HG03354 (cell line): ENCODE data around the gene RNF10.
"Not testable (repeated sequence)": the region's sequence is repeated elsewhere in the genome, so short reads cannot be mapped to it uniquely, and the experiment has no call there.

ENCODE experiments used
- ATAC-seq: cut with Tn5 transposase; IDR thresholded peaks from one replicate; pipeline ENCODE4 v1.9.1; 2021; ENCODE audit warnings: mild to moderate bottlenecking; ENCODE audit not compliant: unreplicated experiment, poor library complexity, severe bottlenecking

The RNF10 gene

GRCh38 chr12:120522568-120522967 is 11.6 kb upstream of the RNF10 start:
- ATAC-seq, result no peak

DNA sequence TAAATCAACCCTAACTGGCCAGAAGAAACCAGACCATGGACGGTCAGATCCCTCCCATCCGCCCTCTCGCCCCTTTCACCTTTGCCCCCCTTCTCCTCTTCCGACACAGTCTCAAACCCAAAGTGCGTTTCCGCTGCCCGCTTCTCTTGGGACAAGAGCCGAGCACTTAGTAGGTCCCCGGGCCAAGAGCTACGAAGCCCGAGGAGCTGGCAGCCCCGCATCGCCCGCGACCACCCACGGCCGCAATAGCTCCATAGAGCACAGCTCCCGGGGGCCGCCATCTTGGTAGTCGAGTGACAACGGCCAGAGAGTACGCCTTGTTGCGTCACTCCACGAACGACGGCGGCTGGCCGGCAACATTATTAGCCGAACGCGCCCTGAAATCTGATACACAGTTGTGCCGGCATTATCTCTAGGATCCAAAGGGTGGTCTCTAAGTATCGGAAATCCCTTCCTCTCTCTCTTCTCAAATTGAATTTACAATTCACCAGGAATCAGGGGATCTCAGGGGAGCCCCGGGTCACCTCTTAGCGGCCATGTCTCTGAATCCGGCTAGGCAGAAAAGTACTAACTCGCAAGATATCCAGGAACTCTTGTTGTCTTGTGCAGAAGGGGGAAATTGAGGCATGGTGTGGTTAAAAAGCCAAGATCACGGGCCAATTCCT is 5.2 kb upstream of the RNF10 start, which contains the start of gene COQ5:
Gene COQ5, minus strand, starts transcription at position 298 of the 665 bp plus-strand sequence. Its CDS starts 17 bp downstream, at position 281.
- ATAC-seq, result peak; percentile 87

GRCh38 chr12:120529641-120530417 is 4.3 kb upstream of the RNF10 start:
- no peak for ATAC-seq

GRCh38 chr12:120530418-120530761 is 3.8 kb upstream of the RNF10 start:
- ATAC-seq, result not testable (repeated sequence)

DNA sequence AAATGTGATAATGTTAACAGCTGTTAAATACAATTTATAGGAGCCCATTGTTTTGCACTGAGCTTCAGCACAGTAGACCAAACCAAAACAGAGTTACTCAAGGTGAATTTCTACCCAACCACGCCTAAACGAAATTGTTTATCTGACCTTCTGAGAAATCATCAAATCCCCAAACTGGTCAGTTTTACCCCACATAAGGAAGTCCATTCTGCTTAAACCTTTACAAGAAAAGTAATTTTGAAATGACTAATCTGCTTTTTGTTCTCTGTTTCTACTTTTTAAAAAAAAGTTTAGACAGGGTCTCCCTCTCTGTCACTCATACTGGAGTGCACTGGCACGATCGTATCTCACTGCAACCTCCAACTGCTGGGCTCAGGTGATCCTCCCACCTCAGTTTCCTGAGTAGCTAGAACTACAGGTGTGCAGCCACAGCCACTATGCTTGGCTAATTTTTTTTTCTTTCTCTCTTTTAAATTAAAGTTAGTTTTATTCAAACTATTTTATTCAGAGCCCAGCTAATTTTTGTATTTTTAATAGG is 1.4 kb upstream of the RNF10 start:
- ATAC-seq, result no peak

DNA sequence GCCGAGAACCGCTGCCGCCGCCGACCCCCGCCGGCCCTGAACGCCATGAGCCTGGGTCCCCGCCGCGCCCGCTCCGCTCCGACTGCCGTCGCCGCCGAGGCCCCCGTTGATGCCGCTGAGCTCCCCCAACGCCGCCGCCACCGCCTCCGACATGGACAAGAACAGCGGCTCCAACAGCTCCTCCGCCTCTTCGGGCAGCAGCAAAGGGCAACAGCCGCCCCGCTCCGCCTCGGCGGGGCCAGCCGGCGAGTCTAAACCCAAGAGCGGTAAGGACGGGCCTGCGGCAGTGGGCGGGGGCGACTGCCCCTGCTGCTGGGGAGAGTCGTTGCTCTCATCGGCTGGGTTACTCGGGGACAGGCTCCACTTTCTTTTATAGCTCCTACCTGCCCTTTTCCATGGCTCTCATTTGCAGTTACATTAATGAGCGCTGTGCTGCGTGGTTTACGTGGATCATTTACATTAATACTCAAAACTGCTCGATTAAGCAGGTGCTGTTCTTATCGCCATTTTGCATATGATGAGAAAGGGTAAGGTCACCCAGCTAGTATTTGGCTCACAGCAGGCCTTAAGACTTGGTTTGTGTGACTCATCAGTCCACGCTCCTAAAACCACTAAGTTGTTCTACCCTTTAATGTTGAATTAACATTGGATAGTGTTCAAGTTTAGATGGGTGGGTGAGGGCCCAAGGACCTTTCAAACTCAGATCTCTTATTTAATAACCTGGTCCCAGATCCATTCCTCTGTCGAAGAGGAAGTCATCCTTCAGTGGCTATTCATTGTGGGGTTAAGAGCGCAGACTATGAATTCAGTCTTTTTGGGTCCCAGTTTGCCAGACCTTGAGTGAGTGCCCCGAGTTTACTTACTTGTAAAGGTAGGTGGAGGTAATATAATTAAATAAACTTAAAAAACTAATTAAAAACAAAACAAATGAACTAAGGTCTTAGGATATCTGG is 823 bp downstream of the RNF10 start:
- peak; percentile 63 for ATAC-seq

DNA sequence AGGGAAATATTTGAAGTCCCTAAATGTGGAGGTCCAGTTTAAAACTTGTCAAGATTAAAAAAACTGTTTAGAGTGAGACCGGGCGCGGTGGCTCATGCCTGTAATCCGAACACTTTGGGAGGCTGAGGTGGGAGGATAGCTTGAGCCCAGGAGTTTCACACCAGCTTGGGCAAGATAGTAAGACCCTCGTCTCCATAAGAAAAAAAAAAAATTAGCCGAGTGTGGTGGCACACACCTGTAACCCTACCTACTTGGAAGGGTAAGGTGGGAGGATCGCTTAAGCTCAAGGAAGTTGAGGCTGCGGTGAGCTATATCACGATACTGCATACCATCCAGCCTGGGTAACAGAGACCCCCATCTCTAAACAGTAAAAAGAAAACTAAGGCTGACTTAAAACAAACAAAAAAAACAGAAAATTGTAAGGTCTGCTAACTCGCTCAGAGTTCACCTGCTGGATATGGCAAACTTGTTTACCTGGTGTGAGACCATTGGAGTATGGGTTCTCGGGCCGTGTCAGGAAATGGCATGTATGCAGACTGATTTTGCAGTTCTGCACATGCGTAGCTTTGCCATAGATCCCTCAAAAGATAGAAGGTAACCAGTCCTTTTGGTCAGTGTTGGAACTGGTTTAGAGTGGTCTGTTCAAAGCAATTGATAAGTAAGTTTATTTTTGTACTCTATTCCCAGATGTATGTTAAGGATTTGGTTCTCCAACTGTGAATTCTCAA is 2.1 kb downstream of the RNF10 start:
- no peak for ATAC-seq

DNA sequence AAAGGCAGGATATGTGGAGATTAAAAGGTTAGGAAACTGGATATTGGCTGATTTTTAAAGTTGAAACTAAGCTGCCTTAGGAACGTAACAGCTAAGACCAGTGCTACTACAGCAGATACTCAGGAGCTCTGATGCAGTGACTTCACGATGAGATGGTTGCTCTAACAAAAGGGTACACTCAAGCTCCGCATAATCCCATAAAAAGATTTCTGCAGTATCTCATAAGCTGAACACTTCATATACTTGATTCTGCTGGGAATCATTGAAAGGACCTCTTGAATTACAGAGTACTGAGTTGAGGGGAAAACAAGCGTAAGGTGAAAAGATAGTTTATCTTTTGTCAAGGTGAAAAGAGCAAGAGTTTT is 3.7 kb downstream of the RNF10 start:
- no peak for ATAC-seq

DNA sequence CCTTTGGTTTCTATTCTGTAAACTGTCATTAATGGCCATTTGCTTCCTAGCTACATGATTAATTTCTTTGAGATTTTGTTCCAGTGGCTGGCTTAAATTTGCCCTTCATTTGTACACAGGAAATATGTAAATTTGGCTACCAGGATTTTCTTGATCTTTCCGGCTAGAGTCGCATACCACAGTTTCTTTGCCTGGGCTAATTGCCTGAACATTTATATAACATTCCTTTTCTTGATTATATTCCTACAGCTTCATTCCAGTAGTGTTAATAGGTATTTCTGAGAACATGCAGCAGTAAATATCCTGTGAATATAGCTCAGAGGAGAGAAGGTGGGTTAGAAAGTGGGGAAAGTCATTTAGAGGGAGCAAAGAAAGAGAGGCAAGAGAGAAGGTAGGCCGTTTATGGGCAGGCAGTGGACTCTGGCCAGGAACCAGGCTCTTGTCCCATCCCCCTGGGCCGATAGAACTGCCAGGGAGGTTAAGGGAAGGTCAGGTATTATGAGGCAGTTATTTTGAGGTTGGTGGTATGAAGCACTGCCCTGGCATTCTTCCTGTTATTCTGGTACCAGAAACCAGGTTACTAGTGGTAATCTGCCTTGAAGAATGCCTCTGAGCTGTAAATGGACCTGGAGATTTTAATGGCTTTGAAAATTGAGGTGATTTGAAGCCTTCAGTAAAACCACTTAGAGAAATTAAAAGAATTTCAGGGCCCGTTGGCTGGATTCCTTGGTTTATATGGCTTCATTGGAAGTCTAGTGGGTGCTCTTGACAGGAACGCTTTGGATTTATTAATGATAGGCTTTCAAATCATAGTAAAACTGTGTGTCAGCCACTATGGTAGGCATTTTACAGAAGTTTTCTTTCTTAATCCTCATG is 4.4 kb downstream of the RNF10 start:
- no peak for ATAC-seq

DNA sequence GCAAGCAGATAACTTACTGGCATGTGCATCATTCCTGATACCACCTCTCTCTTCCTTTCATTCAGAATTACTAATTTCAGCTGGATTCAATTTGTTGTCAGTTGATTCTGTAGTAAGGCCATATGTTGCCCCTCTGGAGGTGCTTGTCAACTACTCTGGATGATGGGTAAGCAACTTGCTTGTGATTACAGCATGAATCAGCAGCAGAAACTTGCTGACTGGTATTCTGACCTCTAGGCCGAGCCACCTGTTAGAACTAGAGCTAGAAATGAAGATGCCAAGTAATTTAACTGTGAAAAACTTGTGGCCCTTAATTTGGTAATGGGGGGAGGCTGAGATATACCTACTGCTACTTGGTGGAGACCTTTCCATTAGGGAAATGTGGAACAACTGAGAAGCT is 5.1 kb downstream of the RNF10 start:
- ATAC-seq, result no peak

GRCh38 chr12:120540445-120540844 is 6.3 kb downstream of the RNF10 start:
- no peak for ATAC-seq

- ATAC-seq, result no peak
Measured at GRCh38 chr12:120542166-120542565, 8.0 kb downstream of the RNF10 start.

GRCh38 chr12:120544691-120545090 is 10.5 kb downstream of the RNF10 start:
- ATAC-seq, result no peak

- no peak for ATAC-seq
Measured at GRCh38 chr12:120546050-120546386, 11.9 kb downstream of the RNF10 start.

DNA sequence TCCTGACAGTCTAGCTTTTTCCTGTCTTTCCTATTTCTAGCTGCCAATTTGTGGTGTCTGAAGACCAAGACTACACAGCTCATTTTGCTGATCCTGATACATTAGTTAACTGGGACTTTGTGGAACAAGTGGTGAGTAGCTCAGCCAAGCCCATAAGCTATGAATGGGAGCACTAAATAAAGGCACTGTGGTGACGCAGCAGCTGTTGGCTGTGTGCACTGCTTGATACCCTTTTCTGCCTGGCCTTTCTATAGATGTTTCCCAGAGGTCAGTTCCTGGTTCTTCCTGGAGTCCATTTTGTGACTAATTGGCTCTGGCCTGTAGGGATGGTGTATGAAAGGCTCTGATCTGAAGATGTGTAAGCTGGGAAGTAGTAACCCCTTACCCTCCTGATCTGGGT is 20.5 kb downstream of the RNF10 start:
- no peak for ATAC-seq

DNA sequence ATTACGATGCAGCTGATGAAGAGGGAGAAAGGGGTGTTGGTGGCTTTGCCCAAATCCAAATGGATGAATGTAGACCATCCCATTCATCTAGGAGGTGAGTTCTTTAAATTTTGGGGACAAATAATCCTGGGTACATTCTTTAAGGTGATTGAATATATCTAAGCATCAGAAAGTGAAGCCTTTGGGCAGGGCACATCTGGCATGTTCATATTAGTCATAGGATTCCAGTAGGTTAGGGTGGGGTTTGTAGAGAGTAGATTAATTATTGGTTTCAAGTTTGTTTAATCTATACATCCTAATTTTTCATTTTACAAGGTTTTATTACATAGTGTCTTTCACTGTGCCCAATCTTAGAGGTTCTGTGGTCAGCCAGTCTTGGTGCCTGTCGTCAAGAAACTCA is 23.4 kb downstream of the RNF10 start:
- ATAC-seq, result no peak

GRCh38 chr12:120562906-120563305 is 28.8 kb downstream of the RNF10 start:
- ATAC-seq, result no peak

GRCh38 chr12:120563495-120563894 is 29.3 kb downstream of the RNF10 start:
- ATAC-seq, result no peak

GRCh38 chr12:120571299-120571698 is 37.1 kb downstream of the RNF10 start:
- ATAC-seq, result no peak
